ENCODE results near the gene FAM219A. TPM values are rescaled to one million over a fixed set of nuclear protein-coding genes. Genes with fewer than 3 reads are reported as not detected.

The FAM219A gene, protein sequence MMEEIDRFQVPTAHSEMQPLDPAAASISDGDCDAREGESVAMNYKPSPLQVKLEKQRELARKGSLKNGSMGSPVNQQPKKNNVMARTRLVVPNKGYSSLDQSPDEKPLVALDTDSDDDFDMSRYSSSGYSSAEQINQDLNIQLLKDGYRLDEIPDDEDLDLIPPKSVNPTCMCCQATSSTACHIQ
- total RNA-seq, result 9.7 and 12.8 TPM in 2 replicates

GRCh38 chr9:34458013-34458958 lies at the start of gene FAM219A, which contains the start of gene DNAI1:
Gene FAM219A, minus strand, starts transcription at chr9:34458570. Its CDS starts 307 bp downstream, at chr9:34458263.
Gene DNAI1, plus strand, starts transcription at chr9:34458805. Its CDS starts 201 bp downstream, at chr9:34459006.

GRCh38 chr9:34376596-34377403 lies 81.6 kb downstream of the FAM219A start, which contains the start of gene MYORG:
Gene MYORG, minus strand, starts transcription at chr9:34376898. Its CDS starts 3,955 bp downstream, at chr9:34372943.

Other genes starting within 250 kb of the FAM219A start
- gene KIF24, start 129.3 kb downstream of the FAM219A start, total RNA-seq, result 2.2 and 2.5 TPM in 2 replicates
- gene NUDT2, start 129.0 kb downstream of the FAM219A start, total RNA-seq, result 52.5 and 53.3 TPM in 2 replicates
- 11.9 and 17.6 TPM in 2 replicates for gene MYORG, start 81.7 kb downstream of the FAM219A start, total RNA-seq
- not detected in 2 replicates for gene DNAI1, start 235 bp upstream of the FAM219A start, total RNA-seq
- gene ENHO, start 64.4 kb upstream of the FAM219A start, total RNA-seq, result not detected in 2 replicates
- gene CNTFR, start 131.2 kb upstream of the FAM219A start, total RNA-seq, result 0.42 TPM in 1 of 2 replicates, not detected in the other
- 41.4 and 41.8 TPM in 2 replicates for gene RPP25L, start 153.5 kb upstream of the FAM219A start, total RNA-seq
- gene DCTN3, start 161.9 kb upstream of the FAM219A start, total RNA-seq, result 90.6 and 152 TPM in 2 replicates
- not detected in 2 replicates for gene ARID3C, start 170.5 kb upstream of the FAM219A start, total RNA-seq
- 178 and 189 TPM in 2 replicates for gene SIGMAR1, start 179.2 kb upstream of the FAM219A start, total RNA-seq
- 15.4 and 21.8 TPM in 2 replicates for gene GALT, start 188.1 kb upstream of the FAM219A start, total RNA-seq
- gene IL11RA, start 193.6 kb upstream of the FAM219A start, total RNA-seq, result 0.79 and 4.6 TPM in 2 replicates
- gene CCL27, start 204.1 kb upstream of the FAM219A start, total RNA-seq, result 0.28 TPM in 1 of 2 replicates, not detected in the other
- gene CCL19, start 232.7 kb upstream of the FAM219A start, total RNA-seq, result not detected in 2 replicates